ENCODE data around the gene IARS2.

GRCh38 chr1:220067269-220068204 is 26.4 kb upstream of the IARS2 start:
- TF ChIP-seq POLR2A (IDR thresholded peaks at IDR 0.05; ENCODE audit: low read depth, low read length) (no peak), TAF1 (IDR thresholded peaks at IDR 0.05; ENCODE audit: borderline replicate concordance, low read depth, low read length) (no peak)
